GM18502 (cell line): ENCODE measurements around the gene PLAAT3.
"Not testable (repeated sequence)": the region's sequence is repeated elsewhere in the genome, so short reads cannot be mapped to it uniquely, and the experiment has no call there.

Source experiments
- ATAC-seq: cut with Tn5 transposase; IDR thresholded peaks from one replicate; pipeline ENCODE4 v1.9.1; 2021; ENCODE audit warnings: mild to moderate bottlenecking; ENCODE audit not compliant: unreplicated experiment, poor library complexity

PLAAT3 gene

GRCh38 chr11:63614136-63614671 lies at the start of gene PLAAT3:
Gene PLAAT3, minus strand, starts transcription at chr11:63614433. Its CDS starts 419 bp downstream, at chr11:63614014.
- no peak for ATAC-seq

- no peak for ATAC-seq
Observed at GRCh38 chr11:63663809-63664208, 49.6 kb upstream of the PLAAT3 start.

- ATAC-seq = no peak
Observed at GRCh38 chr11:63660972-63661371, 46.7 kb upstream of the PLAAT3 start.

GRCh38 chr11:63652671-63653070 lies 38.4 kb upstream of the PLAAT3 start:
- ATAC-seq = no peak

GRCh38 chr11:63643205-63643604 lies 29.0 kb upstream of the PLAAT3 start:
- no peak for ATAC-seq

GRCh38 chr11:63641727-63642126 lies 27.5 kb upstream of the PLAAT3 start:
- ATAC-seq = no peak

- no peak for ATAC-seq
Observed at GRCh38 chr11:63639199-63639832, 25.1 kb upstream of the PLAAT3 start.

- ATAC-seq = not testable (repeated sequence)
Observed at GRCh38 chr11:63638436-63638835, 24.2 kb upstream of the PLAAT3 start.

GRCh38 chr11:63635762-63636465 lies 21.7 kb upstream of the PLAAT3 start:
- ATAC-seq = no peak

GRCh38 chr11:63629426-63629825 lies 15.2 kb upstream of the PLAAT3 start:
- ATAC-seq = no peak

- ATAC-seq = no peak
Observed at GRCh38 chr11:63623513-63624140, 9.4 kb upstream of the PLAAT3 start.

- ATAC-seq = no peak
Observed at GRCh38 chr11:63622323-63622722, 8.1 kb upstream of the PLAAT3 start.

- ATAC-seq = no peak
Observed at GRCh38 chr11:63621071-63621470, 6.8 kb upstream of the PLAAT3 start.

GRCh38 chr11:63619967-63620366 lies 5.7 kb upstream of the PLAAT3 start:
- no peak for ATAC-seq

GRCh38 chr11:63617686-63618085 lies 3.5 kb upstream of the PLAAT3 start:
- ATAC-seq = not testable (repeated sequence)

GRCh38 chr11:63616953-63617352 lies 2.7 kb upstream of the PLAAT3 start:
- ATAC-seq = no peak

GRCh38 chr11:63613517-63614135 lies 607 bp downstream of the PLAAT3 start:
- ATAC-seq = no peak

GRCh38 chr11:63612181-63612580 lies 2.1 kb downstream of the PLAAT3 start:
- ATAC-seq = no peak

GRCh38 chr11:63611395-63611747 lies 2.9 kb downstream of the PLAAT3 start:
- ATAC-seq = no peak

GRCh38 chr11:63610604-63611394 lies 3.4 kb downstream of the PLAAT3 start:
- ATAC-seq = no peak
